ENCODE measurements around the gene ZNF530.

DNA sequence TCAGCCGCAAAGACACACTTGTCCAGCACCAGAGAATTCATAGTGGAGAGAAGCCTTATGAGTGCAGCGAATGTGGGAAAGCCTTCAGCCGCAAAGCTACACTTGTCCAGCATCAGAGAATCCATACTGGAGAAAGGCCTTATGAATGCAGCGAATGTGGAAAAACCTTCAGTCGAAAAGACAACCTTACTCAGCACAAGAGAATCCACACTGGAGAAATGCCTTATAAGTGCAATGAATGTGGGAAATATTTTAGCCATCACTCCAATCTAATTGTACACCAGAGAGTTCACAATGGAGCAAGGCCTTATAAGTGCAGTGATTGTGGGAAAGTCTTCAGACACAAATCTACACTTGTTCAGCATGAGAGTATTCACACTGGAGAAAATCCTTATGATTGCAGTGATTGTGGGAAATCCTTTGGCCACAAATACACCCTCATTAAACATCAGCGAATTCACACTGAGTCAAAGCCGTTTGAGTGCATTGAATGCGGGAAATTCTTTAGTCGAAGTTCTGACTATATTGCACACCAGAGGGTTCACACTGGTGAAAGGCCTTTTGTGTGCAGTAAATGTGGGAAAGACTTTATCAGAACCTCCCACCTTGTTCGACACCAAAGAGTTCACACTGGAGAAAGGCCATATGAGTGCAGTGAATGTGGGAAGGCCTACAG lies 21.1 kb downstream of the ZNF530 start:
- TF ChIP-seq, protein P1, sequence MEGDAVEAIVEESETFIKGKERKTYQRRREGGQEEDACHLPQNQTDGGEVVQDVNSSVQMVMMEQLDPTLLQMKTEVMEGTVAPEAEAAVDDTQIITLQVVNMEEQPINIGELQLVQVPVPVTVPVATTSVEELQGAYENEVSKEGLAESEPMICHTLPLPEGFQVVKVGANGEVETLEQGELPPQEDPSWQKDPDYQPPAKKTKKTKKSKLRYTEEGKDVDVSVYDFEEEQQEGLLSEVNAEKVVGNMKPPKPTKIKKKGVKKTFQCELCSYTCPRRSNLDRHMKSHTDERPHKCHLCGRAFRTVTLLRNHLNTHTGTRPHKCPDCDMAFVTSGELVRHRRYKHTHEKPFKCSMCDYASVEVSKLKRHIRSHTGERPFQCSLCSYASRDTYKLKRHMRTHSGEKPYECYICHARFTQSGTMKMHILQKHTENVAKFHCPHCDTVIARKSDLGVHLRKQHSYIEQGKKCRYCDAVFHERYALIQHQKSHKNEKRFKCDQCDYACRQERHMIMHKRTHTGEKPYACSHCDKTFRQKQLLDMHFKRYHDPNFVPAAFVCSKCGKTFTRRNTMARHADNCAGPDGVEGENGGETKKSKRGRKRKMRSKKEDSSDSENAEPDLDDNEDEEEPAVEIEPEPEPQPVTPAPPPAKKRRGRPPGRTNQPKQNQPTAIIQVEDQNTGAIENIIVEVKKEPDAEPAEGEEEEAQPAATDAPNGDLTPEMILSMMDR (IDR thresholded peaks at IDR 0.05), result no peak
- no peak for TF ChIP-seq ZFX (IDR thresholded peaks at IDR 0.05; ENCODE audit: borderline replicate concordance)
